ENCODE data around the gene FZD7. TPM values are rescaled to one million over a fixed set of nuclear protein-coding genes. Genes with fewer than 3 reads are reported as not detected.

The FZD7 gene
- total RNA-seq, 2 donors from 2014 or later, result 193 to 266 TPM

DNA sequence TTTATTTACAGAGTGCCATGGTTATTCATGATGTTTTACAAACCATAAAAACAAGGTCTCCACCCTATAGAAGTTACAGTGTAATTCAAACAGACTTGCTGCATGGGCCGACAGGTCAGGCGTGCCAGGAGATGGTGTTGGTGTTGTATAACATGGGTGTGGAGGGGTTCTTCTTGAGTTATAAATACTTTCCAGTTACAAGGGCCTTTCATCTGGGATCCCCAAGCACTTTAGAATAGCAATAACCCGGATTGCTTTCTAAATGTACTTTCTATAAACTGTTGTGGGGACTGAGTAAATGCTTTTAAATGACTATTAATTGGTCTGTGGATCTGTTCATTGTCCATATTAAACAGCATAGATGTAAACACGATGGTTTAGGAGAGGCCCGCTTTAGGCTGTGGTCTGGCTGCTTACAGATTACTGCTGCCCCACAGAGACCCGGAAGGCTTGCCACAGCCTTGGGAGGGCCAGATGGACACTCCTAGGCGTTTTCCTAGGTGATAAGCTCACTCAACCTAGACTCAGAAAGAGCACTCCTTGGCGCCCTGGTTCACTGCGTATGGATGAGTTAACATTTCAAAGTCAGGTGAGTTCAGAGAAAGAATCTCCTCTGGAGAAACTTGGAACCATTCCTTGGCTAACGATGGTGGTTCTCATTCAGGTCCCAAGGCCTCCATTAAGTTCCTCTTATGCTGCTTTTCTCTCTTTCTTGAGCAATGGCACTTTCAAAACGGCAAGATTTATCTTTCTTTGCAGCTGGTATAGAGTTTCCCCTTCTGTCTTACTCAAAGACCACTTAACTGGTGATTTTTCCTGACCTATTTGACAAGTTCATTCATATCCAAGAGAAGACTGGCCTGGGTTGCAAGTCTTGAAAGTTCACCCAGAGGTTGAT lies 35.8 kb downstream of the FZD7 start:
- Mint-ChIP-seq H3K27me3 (ENCODE audit: insufficient read depth) (peaks cover 1% of the 10 kb centered on the region), H3K9me3 (no peaks in the 10 kb centered on the region), H3K36me3 (ENCODE audit: low read depth) (no peaks in the 10 kb centered on the region), H3K4me3 (no peak overlapping the region), H3K4me1 (peaks cover 18% of the 10 kb centered on the region), H3K27ac (no peak overlapping the region)
- Histone ChIP-seq H3K9me3 (ENCODE audit: control insufficient read depth, low read length) (no peaks in the 10 kb centered on the region), H3K9ac (ENCODE audit: extremely low read depth, low read length, poor library complexity, severe bottlenecking) (no peak overlapping the region), H3K4me1 (ENCODE audit: control insufficient read depth, insufficient read depth, low read length) (peaks cover 3% of the 10 kb centered on the region), H3K27me3 (ENCODE audit: control insufficient read depth, insufficient read depth, low read length, poor library complexity, severe bottlenecking) (no peaks in the 10 kb centered on the region), H3K36me3 (ENCODE audit: control insufficient read depth, insufficient read depth, low read length) (no peaks in the 10 kb centered on the region), H3K27ac (ENCODE audit: low read depth, low read length) (no peak overlapping the region), H3K4me3 (ENCODE audit: low read length) (no peak overlapping the region)
- 94 to 99% methylated on average over 6 to 11 of the region's 11 CpGs for WGBS, 2 experiments (ENCODE audit: insufficient coverage in 1 of 2, insufficient read length in 1 of 2)
- no peak for DNase-seq
- TF ChIP-seq, protein P1, sequence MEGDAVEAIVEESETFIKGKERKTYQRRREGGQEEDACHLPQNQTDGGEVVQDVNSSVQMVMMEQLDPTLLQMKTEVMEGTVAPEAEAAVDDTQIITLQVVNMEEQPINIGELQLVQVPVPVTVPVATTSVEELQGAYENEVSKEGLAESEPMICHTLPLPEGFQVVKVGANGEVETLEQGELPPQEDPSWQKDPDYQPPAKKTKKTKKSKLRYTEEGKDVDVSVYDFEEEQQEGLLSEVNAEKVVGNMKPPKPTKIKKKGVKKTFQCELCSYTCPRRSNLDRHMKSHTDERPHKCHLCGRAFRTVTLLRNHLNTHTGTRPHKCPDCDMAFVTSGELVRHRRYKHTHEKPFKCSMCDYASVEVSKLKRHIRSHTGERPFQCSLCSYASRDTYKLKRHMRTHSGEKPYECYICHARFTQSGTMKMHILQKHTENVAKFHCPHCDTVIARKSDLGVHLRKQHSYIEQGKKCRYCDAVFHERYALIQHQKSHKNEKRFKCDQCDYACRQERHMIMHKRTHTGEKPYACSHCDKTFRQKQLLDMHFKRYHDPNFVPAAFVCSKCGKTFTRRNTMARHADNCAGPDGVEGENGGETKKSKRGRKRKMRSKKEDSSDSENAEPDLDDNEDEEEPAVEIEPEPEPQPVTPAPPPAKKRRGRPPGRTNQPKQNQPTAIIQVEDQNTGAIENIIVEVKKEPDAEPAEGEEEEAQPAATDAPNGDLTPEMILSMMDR (conservative IDR thresholded peaks at IDR 0.05), result no peak

DNA sequence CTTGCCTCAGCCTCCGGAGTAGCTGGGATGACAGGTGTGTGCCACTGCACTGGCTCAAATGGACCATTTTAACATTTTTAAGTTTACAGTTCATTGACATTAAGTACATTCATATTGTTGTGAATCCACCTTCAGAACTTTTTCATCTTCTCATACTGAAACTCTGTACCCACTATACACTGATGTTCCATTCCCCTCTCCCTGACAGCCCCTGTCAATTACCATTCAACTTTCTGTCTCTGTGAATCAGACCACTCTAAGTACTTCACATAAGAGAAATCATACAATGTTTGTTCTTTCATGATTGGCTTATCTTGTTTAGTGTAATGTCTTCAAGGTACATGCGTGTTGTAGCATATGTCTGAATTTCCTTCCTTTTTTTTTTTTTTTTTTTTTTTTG lies 37.5 kb downstream of the FZD7 start:
- no peak overlapping the region for H3K4me3 Mint-ChIP-seq
- H3K9me3 ChIP-seq (ENCODE audit: control insufficient read depth, low read length), result no peaks in the 10 kb centered on the region
- H3K27ac Mint-ChIP-seq, result no peak overlapping the region
- H3K36me3 Mint-ChIP-seq (ENCODE audit: low read depth), result no peaks in the 10 kb centered on the region
- TF ChIP-seq, protein P1 (conservative IDR thresholded peaks at IDR 0.05), result no peak
- no peaks in the 10 kb centered on the region for H3K36me3 ChIP-seq (ENCODE audit: control insufficient read depth, insufficient read depth, low read length)
- H3K9me3 Mint-ChIP-seq, result no peaks in the 10 kb centered on the region
- no peak for DNase-seq
- no peak overlapping the region for H3K4me3 ChIP-seq (ENCODE audit: low read length)
- peaks cover 14% of the 10 kb centered on the region for H3K4me1 Mint-ChIP-seq
- H3K27ac ChIP-seq (ENCODE audit: low read depth, low read length), result no peak overlapping the region
- no peak overlapping the region for H3K9ac ChIP-seq (ENCODE audit: extremely low read depth, low read length, poor library complexity, severe bottlenecking)
- H3K27me3 Mint-ChIP-seq (ENCODE audit: insufficient read depth), result peaks cover 1% of the 10 kb centered on the region
- peaks cover 3% of the 10 kb centered on the region for H3K4me1 ChIP-seq (ENCODE audit: control insufficient read depth, insufficient read depth, low read length)
- H3K27me3 ChIP-seq (ENCODE audit: control insufficient read depth, insufficient read depth, low read length, poor library complexity, severe bottlenecking), result no peaks in the 10 kb centered on the region
- 85 to 100% methylated on average over 1 to 2 of the region's 2 CpGs for WGBS, 2 experiments (ENCODE audit: insufficient coverage in 1 of 2, insufficient read length in 1 of 2)

DNA sequence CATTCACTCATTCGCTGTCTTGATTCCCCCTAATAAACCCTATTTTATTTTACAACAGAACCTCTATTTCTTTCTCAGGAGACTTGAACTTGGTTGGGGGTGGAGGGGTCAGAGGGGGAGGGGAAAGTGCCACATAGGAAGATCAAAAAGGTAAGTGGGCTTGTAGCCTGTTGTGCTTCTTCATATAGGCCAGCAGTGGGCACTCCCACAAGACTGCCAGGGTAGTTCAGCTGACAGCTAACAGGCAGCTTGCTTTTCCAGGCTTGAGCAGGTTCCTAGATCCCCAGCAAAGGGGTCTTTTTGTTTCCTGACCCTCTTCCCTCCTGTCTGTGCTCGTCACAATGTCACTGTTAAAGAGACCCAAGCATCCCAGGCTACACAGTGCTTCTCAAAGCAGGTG lies 38.6 kb downstream of the FZD7 start:
- Histone ChIP-seq H3K9ac (ENCODE audit: extremely low read depth, low read length, poor library complexity, severe bottlenecking) (no peak overlapping the region), H3K9me3 (ENCODE audit: control insufficient read depth, low read length) (no peaks in the 10 kb centered on the region), H3K4me3 (ENCODE audit: low read length) (no peak overlapping the region), H3K36me3 (ENCODE audit: control insufficient read depth, insufficient read depth, low read length) (no peaks in the 10 kb centered on the region), H3K27ac (ENCODE audit: low read depth, low read length) (no peak overlapping the region), H3K4me1 (ENCODE audit: control insufficient read depth, insufficient read depth, low read length) (peaks cover 3% of the 10 kb centered on the region), H3K27me3 (ENCODE audit: control insufficient read depth, insufficient read depth, low read length, poor library complexity, severe bottlenecking) (no peaks in the 10 kb centered on the region)
- Mint-ChIP-seq H3K36me3 (ENCODE audit: low read depth) (no peaks in the 10 kb centered on the region), H3K4me3 (no peak overlapping the region), H3K9me3 (no peaks in the 10 kb centered on the region), H3K27me3 (ENCODE audit: insufficient read depth) (peaks cover 1% of the 10 kb centered on the region), H3K27ac (no peak overlapping the region), H3K4me1 (peaks cover 14% of the 10 kb centered on the region)
- 67 to 71% methylated on average over 1 of the region's 2 CpGs for WGBS, 2 experiments (ENCODE audit: insufficient coverage in 1 of 2, insufficient read length in 1 of 2)
- DNase-seq, result peak; percentile 71
- TF ChIP-seq, protein P1 (conservative IDR thresholded peaks at IDR 0.05), result peak; percentile 80
